ENCODE measurements around the gene ATXN7. TPM values are rescaled to one million over a fixed set of nuclear protein-coding genes. Genes with fewer than 3 reads are reported as not detected.

ATXN7 gene
- total RNA-seq, 2 experiments from 2014 or later: 15.2 to 35.2 TPM

GRCh38 chr3:63910001-63910400 is 46.3 kb downstream of the ATXN7 start:
- intact Hi-C loops (cut with micrococcal nuclease; ENCODE audit: unreplicated experiment): loop anchor here (5.0 kb wide), 2 partner anchors 48 to 82 kb away; partner anchors contain the start of genes ATXN7 and THOC7
- H3K79me2 ChIP-seq (ENCODE audit: insufficient read depth, low read depth, low read length): peaks cover 18% of the 10 kb centered on the region; the same call in 1 of the 2 replicates
- no peak overlapping the region; the same call in 1 of the 2 replicates for H3K4me2 ChIP-seq (ENCODE audit: low read length)
- peaks cover 35% of the 10 kb centered on the region for H3K36me3 ChIP-seq (ENCODE audit: insufficient read depth, low read length)
- peaks cover 25% of the 10 kb centered on the region for H3K4me1 ChIP-seq (ENCODE audit: insufficient read depth, low read length, poor library complexity, severe bottlenecking)
- H4K20me1 ChIP-seq (ENCODE audit: insufficient read depth, low read length): peaks cover 15% of the 10 kb centered on the region
- H3K27ac ChIP-seq (ENCODE audit: low read depth, low read length, poor library complexity, severe bottlenecking): no peak overlapping the region
- TF ChIP-seq CTCF (conservative IDR thresholded peaks at IDR 0.05; ENCODE audit: low read length) (no peak), EZH2phosphoT487 (IDR thresholded peaks at IDR 0.05; ENCODE audit: borderline replicate concordance, low read depth, low read length) (no peak)
- ChIA-PET CTCF (ENCODE audit: unreplicated experiment) (no interaction called here), POLR2A (interaction anchor here (0.8 to 1.3 kb wide), 3 partner anchors 20 to 98 kb away, joined by 3 to 4 read pairs (median 3); no protein-coding TSS in a partner anchor)
- no peak overlapping the region for H3K4me3 ChIP-seq (ENCODE audit: low read depth, low read length, poor library complexity, severe bottlenecking)
- no peaks in the 10 kb centered on the region for H3K9me3 ChIP-seq (ENCODE audit: low read length)
- H3K9me2 ChIP-seq (ENCODE audit: insufficient read depth, low read length): no peaks in the 10 kb centered on the region
- no TSS peak for BruUV-seq (replicated peaks)
- H2AFZ ChIP-seq (ENCODE audit: low read length): no peak overlapping the region
- no peak for DNase-seq (ENCODE audit: low spot score)

- no peaks in the 10 kb centered on the region for H3K9me3 ChIP-seq (ENCODE audit: low read length)
- ChIA-PET POLR2A (interaction anchor here (0.8 kb wide), 1 partner anchor 41 kb away, joined by 4 read pairs; no protein-coding TSS in a partner anchor), CTCF (ENCODE audit: unreplicated experiment) (no interaction called here)
- H3K9me2 ChIP-seq (ENCODE audit: insufficient read depth, low read length): no peaks in the 10 kb centered on the region
- H2AFZ ChIP-seq (ENCODE audit: low read length): no peak overlapping the region; the same call in 1 of the 2 replicates
- TF ChIP-seq CTCF (conservative IDR thresholded peaks at IDR 0.05; ENCODE audit: low read length) (no peak), EZH2phosphoT487 (IDR thresholded peaks at IDR 0.05; ENCODE audit: borderline replicate concordance, low read depth, low read length) (no peak)
- intact Hi-C loops (cut with micrococcal nuclease; ENCODE audit: unreplicated experiment): loop anchor here (5.0 kb wide), 2 partner anchors 49 to 81 kb away; partner anchors contain the start of genes ATXN7 and THOC7
- H3K36me3 ChIP-seq (ENCODE audit: insufficient read depth, low read length): peaks cover 38% of the 10 kb centered on the region
- peak overlapping the region; percentile 75 for H3K27ac ChIP-seq (ENCODE audit: low read depth, low read length, poor library complexity, severe bottlenecking)
- peak; percentile 41 for DNase-seq (ENCODE audit: low spot score)
- peaks cover 18% of the 10 kb centered on the region; the same call in 1 of the 2 replicates for H3K79me2 ChIP-seq (ENCODE audit: insufficient read depth, low read depth, low read length)
- BruUV-seq (replicated peaks): no TSS peak
- peaks cover 14% of the 10 kb centered on the region for H4K20me1 ChIP-seq (ENCODE audit: insufficient read depth, low read length)
- peak overlapping the region; percentile 87 for H3K4me2 ChIP-seq (ENCODE audit: low read length)
- peaks cover 25% of the 10 kb centered on the region for H3K4me1 ChIP-seq (ENCODE audit: insufficient read depth, low read length, poor library complexity, severe bottlenecking)
- peak overlapping the region; percentile 82 for H3K4me3 ChIP-seq (ENCODE audit: low read depth, low read length, poor library complexity, severe bottlenecking)
Measured at GRCh38 chr3:63910891-63911290, 47.2 kb downstream of the ATXN7 start.

- Histone ChIP-seq H3K4me1 (ENCODE audit: insufficient read depth, low read length, poor library complexity, severe bottlenecking) (peaks cover 25% of the 10 kb centered on the region), H3K4me2 (ENCODE audit: low read length) (peak overlapping the region; percentile 87), H3K36me3 (ENCODE audit: insufficient read depth, low read length) (peaks cover 38% of the 10 kb centered on the region), H2AFZ (ENCODE audit: low read length) (peak overlapping the region; percentile 84), H3K9me3 (ENCODE audit: low read length) (no peaks in the 10 kb centered on the region), H3K9me2 (ENCODE audit: insufficient read depth, low read length) (no peaks in the 10 kb centered on the region), H3K79me2 (ENCODE audit: insufficient read depth, low read depth, low read length) (peaks cover 18% of the 10 kb centered on the region; the same call in 1 of the 2 replicates), H3K4me3 (ENCODE audit: low read depth, low read length, poor library complexity, severe bottlenecking) (peak overlapping the region; percentile 82), H4K20me1 (ENCODE audit: insufficient read depth, low read length) (peaks cover 9% of the 10 kb centered on the region), H3K27ac (ENCODE audit: low read depth, low read length, poor library complexity, severe bottlenecking) (peak overlapping the region; percentile 75)
- no TSS peak for BruUV-seq (replicated peaks)
- ChIA-PET CTCF (ENCODE audit: unreplicated experiment) (no interaction called here), POLR2A (interaction anchor here (0.7 kb wide), 1 partner anchor 37 kb away, joined by 3 read pairs; no protein-coding TSS in a partner anchor)
- DNase-seq (ENCODE audit: low spot score): no peak
- TF ChIP-seq CTCF (conservative IDR thresholded peaks at IDR 0.05; ENCODE audit: low read length): no peak
- no peak for TF ChIP-seq EZH2phosphoT487 (IDR thresholded peaks at IDR 0.05; ENCODE audit: borderline replicate concordance, low read depth, low read length)
- intact Hi-C loops (cut with micrococcal nuclease; ENCODE audit: unreplicated experiment): loop anchor here (5.0 kb wide), 2 partner anchors 49 to 81 kb away; partner anchors contain the start of genes ATXN7 and THOC7
Measured at GRCh38 chr3:63911509-63911872, 47.8 kb downstream of the ATXN7 start.

Data from OCI-LY7 (cell line).